ENCODE measurements around the gene CWC25. TPM values are rescaled to one million over a fixed set of nuclear protein-coding genes. Genes with fewer than 3 reads are reported as not detected.

The CWC25 gene
- total RNA-seq (6.4 and 14.6 TPM in 2 replicates), polyA plus RNA-seq (9.4 and 19.9 TPM in 2 replicates)

- H3K4me1 ChIP-seq (ENCODE audit: low read depth): peaks cover 3% of the 10 kb centered on the region
- H3K27me3 ChIP-seq: no peaks in the 10 kb centered on the region
- peak within 1 kb of the TSS; percentile 98 for H3K27ac ChIP-seq
- peak within 1 kb of the TSS; percentile 88 for H3K4me3 ChIP-seq
- peak; percentile 88 to 97 for DNase-seq (ENCODE audit: low read depth in 1 of 2, low spot score in 1 of 2)
- peaks cover 9% of the 10 kb centered on the region for H3K36me3 ChIP-seq
- H3K9me3 ChIP-seq (ENCODE audit: low read depth): no peaks in the 10 kb centered on the region
- TF ChIP-seq, protein P1, sequence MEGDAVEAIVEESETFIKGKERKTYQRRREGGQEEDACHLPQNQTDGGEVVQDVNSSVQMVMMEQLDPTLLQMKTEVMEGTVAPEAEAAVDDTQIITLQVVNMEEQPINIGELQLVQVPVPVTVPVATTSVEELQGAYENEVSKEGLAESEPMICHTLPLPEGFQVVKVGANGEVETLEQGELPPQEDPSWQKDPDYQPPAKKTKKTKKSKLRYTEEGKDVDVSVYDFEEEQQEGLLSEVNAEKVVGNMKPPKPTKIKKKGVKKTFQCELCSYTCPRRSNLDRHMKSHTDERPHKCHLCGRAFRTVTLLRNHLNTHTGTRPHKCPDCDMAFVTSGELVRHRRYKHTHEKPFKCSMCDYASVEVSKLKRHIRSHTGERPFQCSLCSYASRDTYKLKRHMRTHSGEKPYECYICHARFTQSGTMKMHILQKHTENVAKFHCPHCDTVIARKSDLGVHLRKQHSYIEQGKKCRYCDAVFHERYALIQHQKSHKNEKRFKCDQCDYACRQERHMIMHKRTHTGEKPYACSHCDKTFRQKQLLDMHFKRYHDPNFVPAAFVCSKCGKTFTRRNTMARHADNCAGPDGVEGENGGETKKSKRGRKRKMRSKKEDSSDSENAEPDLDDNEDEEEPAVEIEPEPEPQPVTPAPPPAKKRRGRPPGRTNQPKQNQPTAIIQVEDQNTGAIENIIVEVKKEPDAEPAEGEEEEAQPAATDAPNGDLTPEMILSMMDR (IDR thresholded peaks at IDR 0.05; ENCODE audit: low read depth, low read length): no peak
These were observed at the start of gene CWC25 for GRCh38 chr17:38824899-38825761. Gene CWC25 (minus strand): TSS chr17:38825321. CDS start chr17:38825183, 138 bp downstream.

DNA sequence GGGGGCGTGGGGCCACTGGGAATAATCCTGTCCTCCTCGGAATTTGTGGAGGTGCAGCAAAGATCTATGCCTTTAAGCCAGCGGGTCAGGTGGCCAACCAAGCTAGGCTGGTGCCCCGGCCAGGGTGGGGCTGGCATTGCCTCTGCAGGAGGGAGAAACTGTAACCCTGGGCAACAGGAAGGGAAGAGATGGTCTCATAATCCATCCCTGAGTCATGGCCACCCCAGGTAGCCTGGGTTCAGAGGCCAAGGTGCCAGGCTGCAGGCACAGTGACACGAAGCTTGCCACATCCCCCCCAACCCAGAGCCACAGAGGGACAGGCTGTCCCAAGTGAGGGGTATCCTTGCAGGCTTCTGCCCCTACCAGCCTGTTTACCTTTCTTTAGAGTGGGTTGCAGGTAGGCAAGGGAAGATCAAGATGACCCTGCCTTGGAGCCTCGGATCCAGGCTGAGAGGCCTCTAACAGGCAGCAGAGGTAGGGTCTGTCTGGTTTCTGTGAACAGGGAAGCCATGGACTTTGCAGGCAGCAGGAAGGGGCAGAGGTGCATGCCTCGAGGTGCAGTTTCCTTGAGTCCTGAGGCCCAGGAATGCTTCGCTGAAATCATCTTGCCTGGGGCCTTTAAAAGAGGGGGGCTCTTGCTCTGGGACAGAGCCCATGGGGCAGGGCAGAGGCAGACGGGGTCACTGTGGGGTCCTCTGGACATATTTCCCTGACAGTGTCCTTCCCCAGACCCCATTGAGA lies 48.7 kb upstream of the CWC25 start:
- no peak for DNase-seq (ENCODE audit: low read depth in 1 of 2, low spot score in 1 of 2)
- TF ChIP-seq, protein P1 (IDR thresholded peaks at IDR 0.05; ENCODE audit: low read depth, low read length): no peak
- Histone ChIP-seq H3K4me1 (ENCODE audit: low read depth) (peaks cover 29% of the 10 kb centered on the region), H3K4me3 (no peak overlapping the region), H3K9me3 (ENCODE audit: low read depth) (no peaks in the 10 kb centered on the region), H3K27ac (peak overlapping the region; percentile 49), H3K36me3 (no peaks in the 10 kb centered on the region), H3K27me3 (no peaks in the 10 kb centered on the region)

- Histone ChIP-seq H3K36me3 (no peaks in the 10 kb centered on the region), H3K4me1 (ENCODE audit: low read depth) (peaks cover 29% of the 10 kb centered on the region), H3K9me3 (ENCODE audit: low read depth) (no peaks in the 10 kb centered on the region), H3K27ac (no peak overlapping the region), H3K27me3 (no peaks in the 10 kb centered on the region), H3K4me3 (no peak overlapping the region)
- TF ChIP-seq, protein P1 (IDR thresholded peaks at IDR 0.05; ENCODE audit: low read depth, low read length): no peak
- no peak for DNase-seq (ENCODE audit: low read depth in 1 of 2, low spot score in 1 of 2)
These were observed 47.7 kb upstream of the CWC25 start for GRCh38 chr17:38872671-38873385.

- Histone ChIP-seq H3K9me3 (ENCODE audit: low read depth) (no peaks in the 10 kb centered on the region), H3K4me3 (peak overlapping the region; percentile 66), H3K27ac (peak overlapping the region; percentile 82), H3K27me3 (no peaks in the 10 kb centered on the region), H3K4me1 (ENCODE audit: low read depth) (peaks cover 29% of the 10 kb centered on the region), H3K36me3 (no peaks in the 10 kb centered on the region)
- TF ChIP-seq, protein P1 (IDR thresholded peaks at IDR 0.05; ENCODE audit: low read depth, low read length): no peak
- no peak for DNase-seq (ENCODE audit: low read depth in 1 of 2, low spot score in 1 of 2)
These were observed 46.9 kb upstream of the CWC25 start for GRCh38 chr17:38872027-38872511.
